Ovary (tissue), 9 donors: ENCODE results near the gene JMJD7. TPM values are rescaled to one million over a fixed set of nuclear protein-coding genes. Genes with fewer than 3 reads are reported as not detected.

Source experiments
- DNase-seq, 5 donors: peaks; one replicate each; pipeline ENCODE4 v3.0.0-alpha.2; 2019 to 2020
- H3K27ac ChIP-seq, 2 donors: fragments of 200-600 bp; one replicate each; pipeline versions ENCODE4 v1.5.1 to v1.8.0; 2019 to 2022
- H3K27me3 ChIP-seq: fragments of 200-600 bp; one replicate; pipeline ENCODE4 v1.8.0; 2022
- H3K36me3 ChIP-seq: fragments of 200-600 bp; sonication (generic); one replicate; pipeline ENCODE4 v1.5.1; 2019
- H3K4me1 ChIP-seq: one replicate; pipeline ENCODE4 v1.8.1; 2013; ENCODE audit warnings: mild to moderate bottlenecking, moderate library complexity; ENCODE audit not compliant: insufficient read depth
- H3K4me3 ChIP-seq: fragments of 200-600 bp; sonication (generic); one replicate; pipeline ENCODE4 v1.5.1; 2017
- H3K9me3 ChIP-seq, 2 donors: fragments of 200-600 bp in 1 of 2; sonication (generic) in 1 of 2; one replicate each; pipeline versions ENCODE4 v1.5.1 to v1.8.1; 2013 to 2019; ENCODE audit warnings: mild to moderate bottlenecking in 1 of 2, moderate library complexity in 1 of 2
- CTCF ChIP-seq, 3 donors: fragments of 450-650 bp in 2 of 3; fragments of 200-600 bp in 1 of 3; IDR thresholded peaks; one replicate each; pipeline versions ENCODE4 v1.5.1 to v1.8.0; 2016 to 2022; ENCODE audit warnings: antibody characterized with exemption in 3 of 3, mild to moderate bottlenecking in 1 of 3
- EP300 ChIP-seq: sonication (generic); formaldehyde crosslinking; IDR thresholded peaks from one replicate; pipeline ENCODE4 v1.6.1; 2017; ENCODE audit warnings: antibody characterized with exemption
- POLR2A ChIP-seq: fragments of 450-650 bp; IDR thresholded peaks from one replicate; pipeline ENCODE4 v1.6.1; 2017; ENCODE audit warnings: antibody characterized with exemption, mild to moderate bottlenecking, moderate library complexity
- WGBS, 3 donors: extraction: QIAGEN DNeasy Blood & Tissue Kit in 1 of 3; methylation state at CpG; one replicate each; pipeline versions ENCODE4 v1.1.5 to v1.1.7; 2013 to 2017; 5-methylcytosine and 5-hydroxymethylcytosine counted together
- intact Hi-C, 4 donors: fragments of 100-400 bp; cut with DNase I; formaldehyde crosslinking; loops; one replicate each; pipeline versions ENCODE4 v1.11.0 to v1.15.1; 2022 to 2023
- microRNA-seq, 3 donors: library from miRNA; unstranded; fragments of <30 nt; microRNA quantifications; one replicate each; pipeline versions ENCODE4 to v1.2.0, GENCODE V29; 2019 to 2020
- polyA plus RNA-seq, 2 donors: library from polyadenylated mRNA; stranded (reverse); fragments of 200-250 nt in 1 of 2; fragments of 350-450 nt in 1 of 2; fragmentation: Illumina TruSeq in 1 of 2; extraction: RNeasy Lipid Tissue Mini Kit (QIAGEN cat#74804) in 1 of 2; gene quantifications; one replicate each; pipeline ENCODE4 v1.2.3, GENCODE V29; 2013 to 2014
- small RNA-seq: library from RNA; depleted of rRNA; stranded (forward); fragments of <200 nt; gene quantifications from one replicate; pipeline ENCODE3, GENCODE V24; 2016
- total RNA-seq, 7 donors: library from RNA; depleted of rRNA in 2 of 7; stranded (reverse); fragments of >200 nt in 2 of 7; fragmentation: NEBNext Ultra II Directional in 3 of 7; extraction: Animal tissue kit (Norgen Biotek cat#: 25700) in 3 of 7; gene quantifications; one replicate each; pipeline versions ENCODE4 v1.1.0 to v1.2.4, GENCODE V29; 2016 to 2023
- donor health status: DM: no; HTN: no; CAD: no; lungs with moderate emphysema.
- donor health status: DM: no; HTN: no; CAD: no.
- donor health status: Bipolar disorder and iron deficiency.
- donor health status: DM: yes; HTN: yes; CAD: no.
- donor health status: DM: no; HTN: no; CAD: no.
- donor health status: DM: yes; HTN: yes; CAD: no.

JMJD7 gene
- total and polyA plus RNA-seq, 9 donors: 3.0 to 21.4 (median 14.9) TPM

- TF ChIP-seq POLR2A: no peak
- no peak for TF ChIP-seq EP300
- no peaks in the 10 kb centered on the region for H3K36me3 ChIP-seq
- no peaks in the 10 kb centered on the region for H3K27me3 ChIP-seq
- DNase-seq: no peak
- H3K4me1 ChIP-seq: peaks cover 5% of the 10 kb centered on the region
- intact Hi-C loops: no loop called here
- H3K27ac ChIP-seq: no peak overlapping the region
- no peaks in the 10 kb centered on the region for H3K9me3 ChIP-seq
- H3K4me3 ChIP-seq: no peak overlapping the region
- 89 to 95% (median 95%) methylated on average over 7 of the region's 7 CpGs for WGBS, 3 donors
Observed at GRCh38 chr15:41884458-41884857, 56.6 kb downstream of the JMJD7 start.

- Histone ChIP-seq H3K4me1 (peaks cover 5% of the 10 kb centered on the region), H3K9me3 (no peaks in the 10 kb centered on the region), H3K27ac (no peak overlapping the region), H3K4me3 (no peak overlapping the region), H3K36me3 (no peaks in the 10 kb centered on the region), H3K27me3 (no peaks in the 10 kb centered on the region)
- no peak for TF ChIP-seq POLR2A
- TF ChIP-seq EP300: no peak
- no peak for TF ChIP-seq CTCF (IDR thresholded peaks at IDR 0.05)
- intact Hi-C loops: no loop called here
- no peak for DNase-seq
Observed at GRCh38 chr15:41885321-41885720, 57.4 kb downstream of the JMJD7 start.

GRCh38 chr15:41885841-41886240 lies 57.9 kb downstream of the JMJD7 start:
- DNase-seq: no peak
- Histone ChIP-seq H3K4me3 (no peak overlapping the region), H3K4me1 (peaks cover 5% of the 10 kb centered on the region), H3K36me3 (no peaks in the 10 kb centered on the region), H3K27me3 (no peaks in the 10 kb centered on the region), H3K9me3 (no peaks in the 10 kb centered on the region), H3K27ac (no peak overlapping the region)
- intact Hi-C loops: no loop called here
- WGBS, 3 donors: 92 to 97% (median 96%) methylated on average over 14 of the region's 14 CpGs
- TF ChIP-seq POLR2A (no peak), CTCF (IDR thresholded peaks at IDR 0.05) (no peak), EP300 (no peak)

GRCh38 chr15:41886741-41887140 lies 58.8 kb downstream of the JMJD7 start:
- intact Hi-C loops: no loop called here
- Histone ChIP-seq H3K27me3 (no peaks in the 10 kb centered on the region), H3K36me3 (no peaks in the 10 kb centered on the region), H3K27ac (no peak overlapping the region), H3K4me1 (peaks cover 5% of the 10 kb centered on the region), H3K9me3 (no peaks in the 10 kb centered on the region), H3K4me3 (no peak overlapping the region)
- no peak for DNase-seq
- 91 to 96% (median 93%) methylated on average over 7 of the region's 7 CpGs for WGBS, 3 donors
- TF ChIP-seq POLR2A (no peak), CTCF (IDR thresholded peaks at IDR 0.05) (no peak), EP300 (no peak)

GRCh38 chr15:41887161-41887560 lies 59.3 kb downstream of the JMJD7 start:
- no peak for DNase-seq
- intact Hi-C loops: no loop called here
- no peak for TF ChIP-seq CTCF (IDR thresholded peaks at IDR 0.05)
- TF ChIP-seq POLR2A: no peak
- H3K4me3 ChIP-seq: no peak overlapping the region
- H3K27ac ChIP-seq: no peak overlapping the region
- H3K36me3 ChIP-seq: no peaks in the 10 kb centered on the region
- 88 to 95% (median 93%) methylated on average over 10 of the region's 10 CpGs for WGBS, 3 donors
- no peaks in the 10 kb centered on the region for H3K27me3 ChIP-seq
- H3K4me1 ChIP-seq: peaks cover 5% of the 10 kb centered on the region
- H3K9me3 ChIP-seq: no peaks in the 10 kb centered on the region

Small RNA genes within 50 kb of the gene (microRNA-seq; reads per million reads assigned to microRNA genes)
- gene MIR4310: 0 reads per million in 3 donors

Small RNA genes within 50 kb of the gene (small RNA-seq; reads per million reads assigned to genes)
- gene JMJD7-PLA2G4B (not detected), gene MIR4310 (not detected), gene RNA5SP393 (not detected)

Other genes starting within 250 kb of the JMJD7 start
- gene MGA, start 167.7 kb upstream of the JMJD7 start, total RNA-seq: 10 to 100 TPM; 43.4 to 90.2 (median 61.6) TPM
- gene MGA, start 167.7 kb upstream of the JMJD7 start, polyA plus RNA-seq: 10 to 100 TPM in 1 of 2 donors, 1 to 10 TPM in 1; 7.1 to 14.8 TPM
- 10 to 100 TPM; 18.4 to 46.9 (median 38.9) TPM for gene MAPKBP1, start 53.6 kb upstream of the JMJD7 start, total RNA-seq
- gene MAPKBP1, start 53.6 kb upstream of the JMJD7 start, polyA plus RNA-seq: 10 to 100 TPM; 10.6 to 18.7 TPM
- gene PLA2G4B, start 10.8 kb downstream of the JMJD7 start, total RNA-seq: 10 to 100 TPM in 4 of 7 donors, 1 to 10 TPM in 3; 4.8 to 17.5 (median 12.8) TPM
- 10 to 100 TPM in 1 of 2 donors, 1 to 10 TPM in 1; 8.6 to 10.6 TPM for gene PLA2G4B, start 10.8 kb downstream of the JMJD7 start, polyA plus RNA-seq
- 1 to 10 TPM in 2 of 7 donors, under 1 TPM in 5; 0.30 to 1.5 (median 0.77) TPM for gene SPTBN5, start 66.0 kb downstream of the JMJD7 start, total RNA-seq
- gene SPTBN5, start 66.0 kb downstream of the JMJD7 start, polyA plus RNA-seq: under 1 TPM; 0.28 to 0.80 TPM
- gene EHD4, start 144.5 kb downstream of the JMJD7 start, total RNA-seq: 10 to 100 TPM in 6 of 7 donors, 1 to 10 TPM in 1; 8.8 to 23.3 (median 14.8) TPM
- 10 to 100 TPM; 11.7 to 13.7 TPM for gene EHD4, start 144.5 kb downstream of the JMJD7 start, polyA plus RNA-seq
- under 1 TPM in 1 of 7 donors, not detected in 6; 0.11 TPM for gene PLA2G4E, start 192.9 kb downstream of the JMJD7 start, total RNA-seq
- under 1 TPM in 1 of 2 donors, not detected in 1; 0.02 TPM for gene PLA2G4E, start 192.9 kb downstream of the JMJD7 start, polyA plus RNA-seq